NCI-H2081 (cell line): ENCODE measurements around the gene SF3A2.

Experiments
- DNase-seq, 2 experiments: peaks; one replicate each; lab custom pipeline; 2025; lab: John Stamatoyannopoulos, UW

The SF3A2 gene

GRCh38 chr19:2207991-2208860 lies 28.4 kb upstream of the SF3A2 start:
- DNase-seq = no peak

- DNase-seq = no peak
Measured at GRCh38 chr19:2208975-2209374, 27.6 kb upstream of the SF3A2 start.

GRCh38 chr19:2209408-2209807 lies 27.2 kb upstream of the SF3A2 start:
- no peak for DNase-seq

- no peak for DNase-seq
Measured at GRCh38 chr19:2210206-2210605, 26.4 kb upstream of the SF3A2 start.

GRCh38 chr19:2210987-2211740 lies 25.5 kb upstream of the SF3A2 start:
- no peak for DNase-seq

GRCh38 chr19:2212861-2213711 lies 23.5 kb upstream of the SF3A2 start:
- DNase-seq = no peak

GRCh38 chr19:2213799-2214198 lies 22.8 kb upstream of the SF3A2 start:
- no peak for DNase-seq

- DNase-seq = no peak
Measured at GRCh38 chr19:2214251-2214650, 22.4 kb upstream of the SF3A2 start.

- peak; percentile 50 to 77 for DNase-seq
Measured at GRCh38 chr19:2215281-2215751, 21.3 kb upstream of the SF3A2 start.

GRCh38 chr19:2216361-2217225 lies 20.0 kb upstream of the SF3A2 start:
- DNase-seq = no peak

GRCh38 chr19:2217591-2217990 lies 19.0 kb upstream of the SF3A2 start:
- no peak for DNase-seq

- DNase-seq = no peak
Measured at GRCh38 chr19:2219726-2220125, 16.9 kb upstream of the SF3A2 start.

- DNase-seq = no peak
Measured at GRCh38 chr19:2221250-2221831, 15.3 kb upstream of the SF3A2 start.

GRCh38 chr19:2221918-2222317 lies 14.7 kb upstream of the SF3A2 start:
- DNase-seq = no peak

GRCh38 chr19:2223391-2223790 lies 13.2 kb upstream of the SF3A2 start:
- no peak for DNase-seq

GRCh38 chr19:2223959-2224358 lies 12.7 kb upstream of the SF3A2 start:
- no peak for DNase-seq

- no peak for DNase-seq
Measured at GRCh38 chr19:2224754-2225349, 11.8 kb upstream of the SF3A2 start.

GRCh38 chr19:2225415-2226050 lies 11.1 kb upstream of the SF3A2 start:
- DNase-seq = no peak

- DNase-seq = no peak
Measured at GRCh38 chr19:2226051-2226839, 10.4 kb upstream of the SF3A2 start.
